CD4-positive, alpha-beta T cell treated with Interleukin-2 at 100 ng/mL for 4 hours (primary cell): ENCODE results near the gene OBSL1.

Experiments used
- DNase-seq: peaks from one replicate; pipeline ENCODE4 v3.0.0-alpha.2; 2020; ENCODE audit warnings: low spot score

Gene OBSL1

DNA sequence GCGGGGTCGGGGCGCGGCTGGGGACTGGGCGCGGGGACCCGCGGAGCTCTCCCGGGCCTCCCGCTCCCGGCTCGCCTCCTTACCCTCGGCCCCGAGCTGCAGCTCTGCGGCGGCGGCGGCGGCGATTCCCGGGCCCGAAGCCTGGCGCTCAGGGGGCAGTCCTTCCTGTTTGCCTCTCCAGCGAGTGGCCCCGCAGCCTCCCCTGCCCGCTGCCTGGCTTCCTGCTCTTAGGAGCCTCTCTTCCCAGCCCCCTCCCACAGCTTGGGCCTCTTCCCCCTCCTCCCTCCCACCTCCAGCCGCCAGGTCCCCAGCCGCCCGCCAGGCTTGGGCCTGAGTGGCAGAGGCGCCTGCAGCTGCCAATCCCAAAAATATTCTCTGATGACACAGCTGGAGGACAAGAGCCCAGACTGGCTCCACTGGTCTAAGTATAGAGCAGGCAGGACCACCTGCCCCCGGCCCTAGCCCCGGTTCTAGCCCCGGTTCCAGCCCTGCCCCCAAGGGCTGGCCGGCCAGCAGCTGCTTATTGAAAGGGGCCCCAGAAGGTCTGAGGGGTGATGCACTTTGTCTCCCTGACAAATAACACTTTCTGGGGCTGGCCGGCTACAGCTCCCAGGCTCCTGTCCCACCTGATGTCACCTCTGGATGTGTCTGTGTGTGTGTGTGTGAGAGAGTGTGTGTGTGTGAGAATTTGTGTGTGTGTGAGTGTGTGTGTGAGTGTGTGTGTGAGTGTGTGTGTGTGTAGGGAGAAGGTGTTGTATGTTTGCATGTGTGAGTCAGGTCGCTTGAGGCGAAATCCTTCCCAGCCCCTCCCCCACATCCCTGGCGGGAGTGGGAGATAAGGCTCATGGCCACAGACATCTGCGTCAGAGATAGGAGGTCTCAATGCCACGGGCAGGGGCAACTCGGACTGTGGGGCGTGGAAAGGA is at the start of gene OBSL1:
TSS of gene OBSL1 (minus strand) at position 229 of the 926 bp plus-strand sequence. CDS start 307 bp downstream, outside the sequence.
- DNase-seq: no peak

DNA sequence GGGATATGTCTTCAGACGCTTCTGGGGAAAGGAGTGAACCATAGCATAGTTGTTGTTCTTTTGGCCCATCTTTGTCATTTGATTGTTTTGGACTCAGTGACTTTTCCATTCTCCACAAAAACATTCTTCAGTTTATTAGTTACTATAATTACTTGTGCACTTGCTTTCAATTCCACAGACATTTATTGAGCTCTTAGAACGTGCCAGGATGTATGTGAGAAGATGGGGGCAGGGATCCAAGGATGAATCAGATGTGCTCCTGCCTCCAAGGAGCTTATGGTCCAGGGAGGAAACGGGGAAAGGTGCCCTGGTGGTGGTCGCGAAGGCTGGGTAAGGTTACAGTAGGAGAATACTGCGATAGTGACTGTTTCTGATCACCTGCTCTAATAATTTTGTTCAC is 49.2 kb upstream of the OBSL1 start:
- no peak for DNase-seq

DNA sequence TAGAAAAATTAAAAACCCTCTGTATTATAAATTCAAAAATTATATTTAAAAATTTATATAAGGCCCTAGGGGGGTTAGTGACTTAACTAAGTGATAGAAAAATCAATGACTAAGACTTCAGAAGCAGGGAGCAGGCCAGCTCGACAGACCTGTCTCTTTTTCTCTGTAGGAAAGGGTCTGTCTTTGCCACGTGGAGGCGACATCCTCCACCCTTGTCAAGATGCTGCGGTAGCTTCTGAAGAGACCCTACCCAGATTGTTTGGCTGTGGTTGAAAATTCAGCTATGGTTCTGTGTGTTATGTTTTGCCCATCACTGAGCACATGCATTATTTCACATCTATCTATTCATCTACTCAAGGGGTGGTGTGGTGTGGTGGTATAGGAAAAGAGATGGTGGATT is 47.9 kb upstream of the OBSL1 start:
- DNase-seq: no peak

- no peak for DNase-seq
Measured at GRCh38 chr2:219618733-219619122, 47.4 kb upstream of the OBSL1 start.

DNA sequence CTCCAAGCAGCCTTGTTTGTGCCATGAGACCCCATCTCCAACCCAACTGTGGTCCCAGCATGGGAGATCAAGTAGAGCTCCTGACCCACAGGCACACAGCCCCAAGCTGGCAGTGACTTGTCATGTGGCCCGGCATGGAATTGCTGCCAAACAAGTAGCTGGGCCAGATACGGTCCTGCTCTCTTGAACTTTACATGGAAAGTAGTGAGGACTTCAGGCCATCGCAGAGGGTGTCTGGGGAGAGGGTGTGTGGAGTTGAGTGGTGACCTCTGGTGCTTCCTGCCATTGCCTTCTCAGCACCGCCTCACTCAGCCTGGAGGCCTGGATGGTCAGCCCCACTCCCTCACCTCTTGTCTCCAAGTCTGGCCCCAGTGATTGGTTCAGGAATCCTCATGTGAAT is 45.2 kb upstream of the OBSL1 start:
- DNase-seq: no peak

DNA sequence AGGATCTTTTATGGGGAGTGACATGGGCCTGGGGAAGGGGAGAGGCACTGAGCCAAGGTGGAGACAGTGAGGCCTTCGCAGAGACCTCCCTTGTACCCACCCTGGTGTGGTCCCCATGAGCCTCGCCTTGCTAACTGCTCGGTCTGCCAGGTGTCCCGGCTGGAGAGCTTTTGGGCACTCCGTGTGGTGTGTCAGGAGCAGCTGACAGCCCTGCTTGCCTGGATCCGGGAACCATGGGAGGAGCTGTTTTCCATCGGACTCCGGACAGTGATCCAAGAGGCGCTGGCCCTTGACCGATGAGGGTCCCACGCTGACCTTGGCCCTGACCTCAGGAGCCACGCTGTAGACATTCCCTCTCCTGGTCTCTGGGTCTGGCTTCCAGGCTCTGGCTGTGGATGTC is 44.6 kb upstream of the OBSL1 start:
- DNase-seq: no peak

GRCh38 chr2:219615036-219615435 is 43.7 kb upstream of the OBSL1 start:
- DNase-seq: no peak

GRCh38 chr2:219614076-219614860 is 42.9 kb upstream of the OBSL1 start:
- no peak for DNase-seq

DNA sequence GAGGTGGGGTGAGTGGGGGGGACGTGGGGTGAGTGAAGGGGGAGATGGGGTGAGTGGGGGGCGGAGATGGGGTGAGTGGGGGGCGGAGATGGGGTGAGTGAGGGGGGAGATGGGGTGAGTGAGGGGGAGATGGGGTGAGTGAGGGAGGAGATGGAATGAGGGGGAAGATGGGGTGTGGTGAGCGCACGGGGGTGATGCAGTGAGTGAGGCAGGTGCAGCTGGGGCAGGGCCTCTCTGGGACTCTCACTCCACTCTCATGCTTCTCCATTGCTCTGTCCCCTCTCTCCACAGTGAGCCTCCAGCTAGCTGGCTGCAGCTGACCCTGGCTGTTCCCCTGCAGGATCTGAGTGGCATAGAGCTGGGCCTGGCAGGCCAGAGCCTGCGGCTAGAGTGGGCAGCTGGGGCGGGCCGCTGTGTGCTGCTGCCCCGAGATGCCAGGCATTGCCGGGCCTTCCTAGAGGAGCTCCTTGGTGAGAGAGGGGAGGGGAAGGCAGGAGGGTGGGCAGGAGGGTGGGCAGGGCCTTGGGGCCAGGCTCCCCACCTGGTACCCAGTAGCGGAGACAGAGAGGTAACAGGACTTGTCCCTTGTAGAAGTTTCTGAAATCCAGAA is 42.2 kb upstream of the OBSL1 start:
- DNase-seq: no peak

- DNase-seq: no peak
Measured at GRCh38 chr2:219612577-219613286, 41.4 kb upstream of the OBSL1 start.

DNA sequence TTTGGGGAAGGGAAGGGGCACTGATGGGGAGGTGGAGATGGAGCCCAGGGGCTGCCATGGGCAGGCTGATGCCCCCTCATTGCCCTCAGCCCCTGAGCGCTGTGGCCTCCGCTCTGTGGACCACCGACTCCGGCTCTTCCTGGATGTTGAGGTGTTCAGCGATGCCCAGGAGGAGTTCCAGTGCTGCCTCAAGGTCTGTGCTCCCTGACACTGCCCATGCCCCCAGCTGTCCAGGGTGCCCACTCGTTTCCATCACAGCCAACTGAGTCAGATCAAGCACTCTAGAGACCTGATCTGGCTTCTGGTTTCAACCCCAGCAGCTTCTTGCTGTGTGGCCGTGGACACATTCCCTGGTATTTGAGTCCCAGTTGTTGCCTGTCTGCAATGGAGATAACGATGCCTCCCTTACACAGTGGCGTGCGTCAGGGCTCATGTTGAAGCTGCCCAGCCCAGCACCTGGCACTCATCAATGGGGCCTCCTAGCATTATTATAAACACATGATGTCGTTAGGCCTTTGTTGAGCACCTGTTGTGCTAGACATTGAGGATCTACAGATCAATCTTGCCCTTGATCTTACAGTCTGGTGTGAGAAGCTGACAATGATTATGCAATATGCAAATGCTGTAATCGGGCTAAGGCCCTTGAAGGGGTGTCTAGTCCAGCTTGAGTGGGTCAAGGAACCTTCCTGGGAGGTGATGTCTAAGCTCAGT is 40.7 kb upstream of the OBSL1 start:
- DNase-seq: no peak

- DNase-seq: no peak
Measured at GRCh38 chr2:219611306-219611705, 40.0 kb upstream of the OBSL1 start.

DNA sequence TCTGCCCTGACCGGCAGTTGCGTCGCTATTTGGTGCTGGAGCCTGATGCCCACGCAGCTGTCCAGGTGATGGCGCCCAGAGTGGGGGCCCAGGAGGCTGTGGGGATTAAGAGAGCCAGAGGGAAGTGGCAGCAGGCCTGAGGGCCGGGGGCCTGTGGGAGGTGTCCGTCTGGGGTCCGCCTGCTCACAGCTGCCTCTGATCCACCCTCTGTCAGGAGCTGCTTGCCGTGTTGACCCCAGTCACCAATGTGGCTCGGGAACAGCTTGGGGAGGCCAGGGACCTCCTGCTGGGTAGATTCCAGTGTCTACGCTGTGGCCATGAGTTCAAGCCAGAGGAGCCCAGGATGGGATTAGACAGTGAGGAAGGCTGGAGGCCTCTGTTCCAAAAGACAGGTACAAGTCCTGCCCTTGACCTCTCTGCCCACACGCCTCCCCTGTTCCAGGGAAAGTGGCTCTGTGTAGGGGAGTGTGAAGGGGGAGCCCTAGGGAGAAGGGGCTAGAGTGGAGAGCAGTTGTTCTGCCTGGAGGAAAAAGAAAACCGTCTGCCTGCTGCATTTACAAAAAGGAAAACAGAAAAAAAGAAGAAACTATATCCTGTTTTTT is 37.9 kb upstream of the OBSL1 start:
- no peak for DNase-seq

- no peak for DNase-seq
Measured at GRCh38 chr2:219608399-219608964, 37.1 kb upstream of the OBSL1 start.

GRCh38 chr2:219607931-219608330 is 36.6 kb upstream of the OBSL1 start:
- no peak for DNase-seq

DNA sequence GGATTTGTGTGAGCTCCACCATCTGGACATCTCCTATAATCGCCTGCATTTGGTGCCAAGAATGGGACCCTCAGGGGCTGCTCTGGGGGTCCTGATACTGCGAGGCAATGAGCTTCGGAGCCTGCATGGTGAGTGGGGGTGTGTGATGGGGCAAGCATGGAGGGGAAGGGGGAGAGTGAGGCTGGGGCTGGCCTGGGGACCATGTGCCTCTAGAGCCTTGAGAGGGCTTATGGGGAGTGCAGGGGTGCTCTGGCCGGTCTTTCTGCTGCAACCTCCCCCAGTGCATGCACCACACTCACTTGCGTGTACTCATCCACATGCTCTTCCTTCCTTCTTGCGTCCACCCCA is 34.2 kb upstream of the OBSL1 start:
- DNase-seq: no peak

DNA sequence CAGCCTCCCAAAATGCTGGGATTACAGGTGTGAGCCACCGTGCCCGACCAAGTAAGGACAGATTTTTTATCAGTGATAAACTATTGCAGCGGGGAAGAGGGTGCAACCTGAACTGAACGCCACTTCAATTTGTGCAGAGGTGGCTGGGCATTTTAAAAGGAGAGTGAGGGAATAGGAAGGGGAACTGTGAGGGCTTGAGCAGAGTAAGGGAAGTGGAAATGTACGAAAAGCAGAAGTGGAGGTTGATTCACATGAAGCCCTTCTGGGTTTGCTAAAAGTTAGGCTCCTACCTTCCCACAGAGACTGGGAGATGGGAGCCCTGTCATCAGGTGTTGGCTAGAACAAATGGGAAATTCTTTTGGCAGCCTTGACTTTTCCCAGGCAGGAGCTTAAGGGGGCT is 32.4 kb upstream of the OBSL1 start:
- no peak for DNase-seq

DNA sequence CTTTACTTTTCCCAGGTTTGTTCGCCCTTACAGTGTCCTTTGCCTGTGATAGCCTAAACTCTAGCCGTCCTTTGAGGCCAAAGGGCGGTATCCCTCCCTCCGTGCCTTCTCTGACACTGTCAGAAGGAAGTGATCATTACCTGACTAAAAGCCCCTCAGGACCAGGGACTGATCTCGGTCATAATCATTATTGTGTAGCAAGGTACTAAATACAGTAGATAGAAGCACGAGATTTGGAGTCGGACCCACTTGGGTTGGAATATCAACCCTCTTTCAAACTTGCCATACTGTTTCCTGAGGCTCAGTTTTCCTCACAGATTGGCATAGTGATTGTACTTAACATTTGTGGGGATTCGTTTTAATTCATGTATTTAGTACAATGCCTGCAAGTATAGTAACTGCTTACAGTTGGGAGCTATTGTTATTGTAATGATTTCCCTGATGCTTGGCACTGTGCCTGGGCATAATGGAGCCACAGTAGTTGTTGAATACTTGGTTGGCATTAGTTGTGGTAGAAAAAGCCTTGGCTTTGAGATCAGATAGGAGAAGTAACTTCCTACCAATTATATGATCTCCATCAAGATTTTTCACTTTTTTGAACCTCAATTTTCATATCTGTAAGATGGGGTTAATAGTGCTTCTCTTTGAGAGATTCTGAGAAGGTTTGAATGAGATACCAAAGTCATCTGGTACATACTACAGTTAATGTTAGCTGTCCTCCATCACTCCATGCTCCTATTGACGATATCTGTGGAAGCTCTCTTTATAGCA is 27.2 kb upstream of the OBSL1 start:
- no peak for DNase-seq

DNA sequence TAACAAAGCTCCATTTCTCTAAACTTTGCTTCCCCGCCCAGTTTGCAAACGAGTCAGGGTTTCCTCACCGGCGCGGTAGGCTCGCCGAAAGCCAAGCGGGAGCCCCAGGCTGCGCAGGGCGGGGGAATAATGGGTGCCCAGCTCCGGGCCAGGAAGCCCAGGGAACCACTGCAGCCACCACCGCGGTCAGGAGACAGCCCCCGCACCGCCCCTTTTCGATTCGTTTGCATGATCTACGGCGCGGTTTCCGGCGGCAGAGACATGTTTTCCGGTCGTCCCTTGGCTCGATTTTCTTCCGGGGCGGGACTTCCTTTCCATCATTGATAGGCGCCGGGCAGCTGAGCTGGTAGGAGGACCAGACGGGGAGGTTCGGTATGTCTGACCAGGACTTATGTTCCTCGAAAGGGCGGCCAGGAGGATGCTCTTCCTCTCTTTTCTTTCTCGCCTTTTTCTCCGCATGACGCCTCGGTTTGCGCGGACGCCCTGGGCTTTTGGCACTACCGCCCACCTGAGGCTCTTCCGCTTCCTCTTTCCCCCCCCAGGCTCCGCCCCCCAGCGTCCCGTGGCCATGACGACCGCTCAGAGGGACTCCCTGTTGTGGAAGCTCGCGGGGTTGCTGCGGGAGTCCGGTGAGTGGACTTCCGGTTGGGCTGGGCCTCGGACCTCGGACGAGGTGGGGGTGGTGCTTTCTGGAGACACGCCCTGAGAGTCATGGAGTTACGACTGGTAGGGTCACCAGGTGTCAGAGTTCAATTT is 26.4 kb upstream of the OBSL1 start, which contains the start of gene STK11IP:
TSS of gene STK11IP (plus strand) at position 306 of the 756 bp plus-strand sequence. CDS start at position 569, 263 bp downstream.
- peak; percentile 86 for DNase-seq
